GM23338 (cell line): ENCODE data around the gene SFT2D2.

Experiments
- CTCF ChIP-seq, 2 experiments: fragments of 200-600 bp in 1 of 2; sonication (generic) in 1 of 2; conservative IDR thresholded peaks; 2 replicates each; pipeline versions ENCODE4 v1.5.1 to v1.6.1; 2016 to 2017; ENCODE audit warnings: antibody characterized with exemption in 2 of 2, low read depth in 2 of 2, mild to moderate bottlenecking in 2 of 2, moderate library complexity in 1 of 2
- EZH2 ChIP-seq: fragments of 200-600 bp; sonication (generic); IDR thresholded peaks from one replicate; pipeline ENCODE4 v1.8.0; 2017; ENCODE audit warnings: antibody characterized with exemption, mild to moderate bottlenecking, low read depth; ENCODE audit not compliant: unreplicated experiment
- EZH2phosphoT487 ChIP-seq: fragments of 200-600 bp; sonication (generic); IDR thresholded peaks from one replicate; pipeline ENCODE4 v1.8.1; 2018; ENCODE audit warnings: antibody characterized with exemption; ENCODE audit not compliant: unreplicated experiment
- JUNB ChIP-seq: IDR thresholded peaks from one replicate; pipeline ENCODE4 v1.6.1; 2016; ENCODE audit warnings: antibody characterized with exemption; ENCODE audit not compliant: unreplicated experiment
- NANOG ChIP-seq: IDR thresholded peaks from 2 replicates; pipeline ENCODE4 v1.6.1; 2016; ENCODE audit warnings: antibody characterized with exemption, borderline replicate concordance
- POLR2AphosphoS5 ChIP-seq: IDR thresholded peaks from 2 replicates; pipeline ENCODE4 v1.6.1; 2016; ENCODE audit warnings: antibody characterized with exemption, low read depth
- REST ChIP-seq: IDR thresholded peaks from one replicate; pipeline ENCODE4 v1.6.1; 2018; ENCODE audit warnings: antibody characterized with exemption; ENCODE audit not compliant: unreplicated experiment
- STAT1 ChIP-seq: IDR thresholded peaks from one replicate; pipeline ENCODE4 v1.6.1; 2016; ENCODE audit warnings: antibody characterized with exemption; ENCODE audit not compliant: unreplicated experiment

GRCh38 chr1:168245042-168245441 is 19.2 kb downstream of the SFT2D2 start:
- TF ChIP-seq CTCF (conservative IDR thresholded peaks at IDR 0.05; ENCODE audit: low read depth in 2 of 2) = no peak
- no peak for TF ChIP-seq STAT1
- no peak for TF ChIP-seq JUNB
- no peak for TF ChIP-seq EZH2
- TF ChIP-seq POLR2AphosphoS5 = no peak
- TF ChIP-seq REST = no peak
- no peak for TF ChIP-seq NANOG
- TF ChIP-seq EZH2phosphoT487 = no peak
